Left lung (tissue), 10 donors: ENCODE data around the gene PKNOX2. TPM values are rescaled to one million over a fixed set of nuclear protein-coding genes. Genes with fewer than 3 reads are reported as not detected.

Experiments
- ATAC-seq: fragments of 200-7000 bp; cut with Tn5 transposase; one replicate; pipeline ENCODE4 v1.9.1; 2020; ENCODE audit warnings: moderate library complexity
- DNase-seq, 4 donors: peaks; one replicate each; pipeline ENCODE4 v3.0.0-alpha.2; 2013 to 2020
- H3K27ac ChIP-seq, 2 donors: fragments of 200-600 bp; sonication (generic) in 1 of 2; one replicate each; pipeline versions ENCODE4 v1.5.0 to v1.8.0; 2020 to 2021
- H3K27me3 ChIP-seq, 2 donors: fragments of 200-600 bp; sonication (generic) in 1 of 2; one replicate each; pipeline versions ENCODE4 v1.5.0 to v1.8.0; 2020 to 2021
- H3K36me3 ChIP-seq, 2 donors: fragments of 200-600 bp; sonication (generic) in 1 of 2; one replicate each; pipeline versions ENCODE4 v1.5.0 to v1.8.0; 2020 to 2021
- H3K4me1 ChIP-seq, 2 donors: fragments of 200-600 bp; one replicate each; pipeline ENCODE4 v1.8.0; 2021
- H3K4me3 ChIP-seq, 2 donors: fragments of 200-600 bp; sonication (generic) in 1 of 2; one replicate each; pipeline versions ENCODE4 v1.5.0 to v1.8.0; 2020 to 2021; ENCODE audit warnings: mild to moderate bottlenecking in 1 of 2
- H3K9me3 ChIP-seq, 2 donors: fragments of 200-600 bp; sonication (generic) in 1 of 2; one replicate each; pipeline versions ENCODE4 v1.5.0 to v1.8.0; 2020 to 2021
- CTCF ChIP-seq, 2 donors: fragments of 200-600 bp; sonication (generic) in 1 of 2; IDR thresholded peaks; one replicate each; pipeline versions ENCODE4 v1.5.0 to v1.8.0; 2021; ENCODE audit warnings: antibody characterized with exemption in 2 of 2
- intact Hi-C, 2 donors: fragments of 100-400 bp; cut with DNase I; formaldehyde crosslinking; loops; one replicate each; pipeline versions ENCODE4 v1.11.2 to v1.14.2; 2022
- polyA plus RNA-seq, 6 donors: library from polyadenylated mRNA; unstranded; fragments of 120-200 nt; gene quantifications; one replicate each; pipeline ENCODE4 v1.2.1, GENCODE V29; 2013; ENCODE audit not compliant: insufficient read length in 6 of 6
- total RNA-seq, 2 donors: library from RNA; stranded (reverse); fragmentation: NEBNext Ultra II Directional; extraction: Animal tissue kit (Norgen Biotek cat#: 25700); gene quantifications; one replicate each; pipeline ENCODE4 v1.2.1, GENCODE V29; 2021
- donor health status: DM: no; HTN: yes; CAD: no.
- donor health status: DM: no; HTN: no; CAD: no.

Gene PKNOX2
- total and polyA plus RNA-seq, 8 donors: 6.7 to 18.9 (median 16.7) TPM

GRCh38 chr11:125378083-125378482 lies 213.5 kb downstream of the PKNOX2 start:
- peaks cover 2 to 88% of the 10 kb centered on the region in 2 donors for H3K27me3 ChIP-seq
- no peak overlapping the region for H3K4me3 ChIP-seq
- intact Hi-C loops: no loop called here
- H3K27ac ChIP-seq: no peak overlapping the region
- peaks cover 0 to 3% of the 10 kb centered on the region in 2 donors for H3K4me1 ChIP-seq
- ATAC-seq (no peak), DNase-seq (no peak)
- no peak for TF ChIP-seq CTCF (IDR thresholded peaks at IDR 0.05)
- H3K9me3 ChIP-seq: no peaks in the 10 kb centered on the region
- H3K36me3 ChIP-seq: no peaks in the 10 kb centered on the region

- no peak for TF ChIP-seq CTCF (IDR thresholded peaks at IDR 0.05)
- H3K4me3 ChIP-seq: no peak overlapping the region
- ATAC-seq: no peak
- peaks cover 0 to 3% of the 10 kb centered on the region in 2 donors for H3K4me1 ChIP-seq
- DNase-seq: no peak
- intact Hi-C loops: no loop called here
- no peaks in the 10 kb centered on the region for H3K36me3 ChIP-seq
- peaks cover 0 to 85% of the 10 kb centered on the region in 2 donors for H3K27me3 ChIP-seq
- no peaks in the 10 kb centered on the region for H3K9me3 ChIP-seq
- H3K27ac ChIP-seq: no peak overlapping the region
These were observed 214.0 kb downstream of the PKNOX2 start for GRCh38 chr11:125378571-125378970.

- no peaks in the 10 kb centered on the region for H3K9me3 ChIP-seq
- H3K4me3 ChIP-seq: no peak overlapping the region
- H3K27ac ChIP-seq: no peak overlapping the region
- H3K36me3 ChIP-seq: no peaks in the 10 kb centered on the region
- intact Hi-C loops: no loop called here
- peaks cover 0 to 75% of the 10 kb centered on the region in 2 donors for H3K27me3 ChIP-seq
- ATAC-seq (no peak), DNase-seq (no peak)
- no peak for TF ChIP-seq CTCF (IDR thresholded peaks at IDR 0.05)
- H3K4me1 ChIP-seq: peaks cover 0 to 3% of the 10 kb centered on the region in 2 donors
These were observed 215.0 kb downstream of the PKNOX2 start for GRCh38 chr11:125379565-125379964.

GRCh38 chr11:125379981-125380380 lies 215.4 kb downstream of the PKNOX2 start:
- Histone ChIP-seq H3K4me3 (no peak overlapping the region), H3K36me3 (no peaks in the 10 kb centered on the region), H3K9me3 (no peaks in the 10 kb centered on the region), H3K4me1 (peaks cover 0 to 3% of the 10 kb centered on the region in 2 donors), H3K27ac (no peak overlapping the region), H3K27me3 (peaks cover 0 to 79% of the 10 kb centered on the region in 2 donors)
- no peak for TF ChIP-seq CTCF (IDR thresholded peaks at IDR 0.05)
- no peak for DNase-seq
- ATAC-seq: no peak
- intact Hi-C loops: no loop called here

GRCh38 chr11:125380756-125381445 lies 216.3 kb downstream of the PKNOX2 start:
- no peak for TF ChIP-seq CTCF (IDR thresholded peaks at IDR 0.05)
- peaks cover 0 to 3% of the 10 kb centered on the region in 2 donors for H3K4me1 ChIP-seq
- intact Hi-C loops: no loop called here
- DNase-seq: no peak
- no peak for ATAC-seq
- H3K4me3 ChIP-seq: no peak overlapping the region
- peaks cover 0 to 82% of the 10 kb centered on the region in 2 donors for H3K27me3 ChIP-seq
- H3K36me3 ChIP-seq: no peaks in the 10 kb centered on the region
- no peak overlapping the region for H3K27ac ChIP-seq
- no peaks in the 10 kb centered on the region for H3K9me3 ChIP-seq
